Measurements from ENCODE around the gene GAS6. TPM values are rescaled to one million over a fixed set of nuclear protein-coding genes. Genes with fewer than 3 reads are reported as not detected.

The GAS6 gene
- polyA plus RNA-seq, 1 donor, result 48.4 TPM

DNA sequence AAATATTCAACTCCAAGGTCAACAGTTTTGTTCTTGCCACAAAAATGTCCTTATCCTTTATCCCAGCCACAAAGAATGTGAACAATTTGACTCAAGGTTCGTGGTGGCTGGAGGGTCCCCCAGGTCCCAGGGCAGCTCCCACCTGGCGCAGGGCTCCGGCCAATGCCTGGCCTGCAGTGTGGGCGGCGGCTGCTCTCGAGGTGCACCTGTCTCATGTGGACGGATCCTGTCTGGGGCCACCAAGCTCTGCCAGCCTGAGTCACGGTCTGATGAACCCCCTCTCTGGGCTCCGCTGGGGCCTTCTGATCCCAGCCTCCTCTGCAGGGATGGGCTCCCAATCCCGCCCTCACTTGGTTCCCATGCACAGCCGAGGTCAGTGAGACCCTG lies 49.4 kb downstream of the GAS6 start:
- no peak overlapping the region for H3K27ac ChIP-seq (ENCODE audit: low read length)
- WGBS (ENCODE audit: insufficient coverage, low lambda C conversion rate), result no CpG with 5 or more reads among the region's 11 CpGs
- H3K36me3 ChIP-seq (ENCODE audit: control insufficient read depth, insufficient read depth, low read length), result no peaks in the 10 kb centered on the region
- no peaks in the 10 kb centered on the region for H3K9me3 ChIP-seq (ENCODE audit: control insufficient read depth, low read depth, low read length)
- no peaks in the 10 kb centered on the region for H3K4me1 ChIP-seq (ENCODE audit: control insufficient read depth, insufficient read depth, low read length)
- no peak overlapping the region for H3K4me3 ChIP-seq (ENCODE audit: low read length)
- DNase-seq, result no peak
- no peaks in the 10 kb centered on the region for H3K27me3 ChIP-seq (ENCODE audit: control insufficient read depth, insufficient read depth, low read length)

DNA sequence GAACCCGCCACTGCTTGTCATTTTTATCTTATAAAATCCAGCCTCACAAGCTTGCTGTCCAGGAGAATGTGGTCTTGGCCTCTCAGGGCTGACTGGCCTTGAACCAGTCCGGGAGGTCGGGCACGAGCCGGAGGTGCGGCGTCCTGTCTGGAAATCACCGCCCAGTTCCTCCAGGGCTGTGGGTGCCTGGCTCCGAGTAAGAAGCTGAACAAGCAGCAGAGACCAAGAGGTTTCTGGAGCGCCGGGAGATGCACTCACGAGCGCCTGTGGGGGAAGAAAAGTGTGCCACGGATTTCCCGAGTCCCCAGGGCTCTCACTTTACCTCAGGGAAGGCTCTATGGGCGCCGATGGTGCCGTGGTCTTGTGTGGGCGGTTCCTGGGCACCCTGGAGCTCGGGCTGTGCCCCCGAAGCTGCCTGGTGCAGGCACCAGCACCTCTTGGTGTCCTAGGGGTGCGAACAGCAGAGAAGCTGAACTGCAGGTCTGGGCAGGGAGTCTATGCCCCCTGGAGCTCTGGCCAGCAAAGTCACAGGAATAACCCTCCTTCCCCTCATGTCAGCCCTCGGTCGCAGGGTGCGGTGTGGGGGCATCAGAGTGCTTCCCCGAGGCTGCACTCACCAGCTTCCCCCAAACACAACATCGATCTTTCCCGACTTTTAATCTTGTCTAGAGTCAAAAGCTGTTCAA lies 50.0 kb downstream of the GAS6 start:
- Histone ChIP-seq H3K27me3 (ENCODE audit: control insufficient read depth, insufficient read depth, low read length) (no peaks in the 10 kb centered on the region), H3K27ac (ENCODE audit: low read length) (no peak overlapping the region), H3K4me3 (ENCODE audit: low read length) (no peak overlapping the region), H3K9me3 (ENCODE audit: control insufficient read depth, low read depth, low read length) (peaks cover under 1% of the 10 kb centered on the region), H3K4me1 (ENCODE audit: control insufficient read depth, insufficient read depth, low read length) (no peaks in the 10 kb centered on the region), H3K36me3 (ENCODE audit: control insufficient read depth, insufficient read depth, low read length) (no peaks in the 10 kb centered on the region)
- WGBS (ENCODE audit: insufficient coverage, low lambda C conversion rate), result no CpG with 5 or more reads among the region's 28 CpGs
- no peak for DNase-seq

DNA sequence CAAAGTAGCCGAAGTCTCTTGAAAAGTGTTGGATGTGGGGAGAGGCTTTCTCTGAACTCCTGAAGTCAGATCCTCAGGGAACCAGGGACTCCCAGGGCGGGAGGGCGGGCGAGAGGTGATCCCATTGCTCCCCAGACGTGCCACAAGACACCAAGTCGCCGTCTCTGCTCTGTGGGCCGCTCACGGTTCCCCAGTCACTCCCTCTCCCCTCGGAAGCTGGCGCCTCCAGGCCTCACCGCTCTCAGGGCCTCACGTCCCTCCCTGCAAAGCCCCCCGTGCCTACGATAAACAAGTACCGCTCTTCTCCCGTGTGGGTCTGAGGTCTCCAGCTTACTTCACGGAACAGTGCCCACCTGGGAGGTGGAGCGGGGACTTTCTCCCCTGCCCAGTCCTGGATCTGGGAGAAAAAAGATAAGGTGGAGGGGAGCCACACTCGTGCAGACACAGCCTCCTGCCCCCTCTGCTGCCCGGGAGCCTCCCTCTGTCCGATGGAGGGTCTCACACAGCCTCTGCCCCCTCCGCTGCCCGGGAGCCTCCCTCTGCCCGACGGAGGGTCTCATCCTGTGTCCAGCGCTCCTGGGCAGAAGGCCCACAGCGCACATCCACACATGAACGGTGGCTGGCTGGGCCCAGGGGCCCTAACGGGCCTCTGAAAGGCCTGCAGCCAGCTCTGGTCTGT lies 50.7 kb downstream of the GAS6 start:
- no peak overlapping the region for H3K27ac ChIP-seq (ENCODE audit: low read length)
- WGBS (ENCODE audit: insufficient coverage, low lambda C conversion rate), result no CpG with 5 or more reads among the region's 30 CpGs

DNA sequence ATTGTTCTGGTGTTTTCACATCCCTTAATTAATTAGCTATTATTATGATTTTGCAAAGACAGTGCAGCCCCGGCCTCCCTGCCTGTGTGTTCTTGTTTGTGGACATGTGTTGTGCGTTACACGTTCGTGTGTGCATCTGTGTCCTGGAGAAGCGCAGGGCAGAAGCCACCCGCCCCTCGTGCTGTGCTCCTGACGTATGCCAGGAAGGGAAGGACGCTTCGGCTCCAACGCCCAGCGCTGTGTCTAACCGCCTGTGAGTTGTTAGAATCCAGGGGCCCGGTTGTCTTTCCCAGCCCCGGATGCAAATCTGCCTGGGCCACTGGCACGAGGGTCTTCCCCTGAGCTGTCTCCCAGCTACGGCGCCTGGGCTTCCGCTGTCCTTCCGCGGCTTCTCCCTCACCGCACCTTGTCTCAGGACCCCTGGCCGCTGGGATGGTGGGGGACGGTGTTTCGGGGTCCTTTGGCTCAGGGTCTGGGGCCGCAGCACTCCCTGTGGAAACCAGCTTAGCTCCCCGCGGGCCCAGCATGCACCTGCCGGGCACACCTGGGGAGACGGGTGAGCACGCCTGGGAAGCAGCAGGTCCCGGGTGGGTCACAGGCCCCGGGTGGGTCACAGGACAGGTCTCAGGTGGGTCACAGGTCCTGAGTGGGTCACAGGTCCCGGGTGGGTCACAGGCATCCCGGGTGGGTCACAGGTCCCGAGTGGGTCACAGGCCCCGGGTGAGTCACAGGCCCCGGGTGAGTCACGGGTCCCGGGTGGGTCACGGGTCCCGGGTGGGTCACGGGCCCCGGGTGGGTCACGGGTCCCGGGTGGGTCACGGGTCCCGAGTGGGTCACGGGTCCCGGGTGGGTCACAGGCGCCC lies 51.5 kb downstream of the GAS6 start:
- no peak overlapping the region for H3K27ac ChIP-seq (ENCODE audit: low read length)
- WGBS (ENCODE audit: insufficient coverage, low lambda C conversion rate), result 80% methylated on average over 2 of the region's 51 CpGs

More for the DNA sequence above, 50.7 kb downstream of the GAS6 start:
- Histone ChIP-seq H3K4me1 (ENCODE audit: control insufficient read depth, insufficient read depth, low read length) (no peaks in the 10 kb centered on the region), H3K27me3 (ENCODE audit: control insufficient read depth, insufficient read depth, low read length) (no peaks in the 10 kb centered on the region), H3K9me3 (ENCODE audit: control insufficient read depth, low read depth, low read length) (peaks cover 7% of the 10 kb centered on the region), H3K4me3 (ENCODE audit: low read length) (no peak overlapping the region), H3K36me3 (ENCODE audit: control insufficient read depth, insufficient read depth, low read length) (no peaks in the 10 kb centered on the region)
- no peak for DNase-seq

DNA sequence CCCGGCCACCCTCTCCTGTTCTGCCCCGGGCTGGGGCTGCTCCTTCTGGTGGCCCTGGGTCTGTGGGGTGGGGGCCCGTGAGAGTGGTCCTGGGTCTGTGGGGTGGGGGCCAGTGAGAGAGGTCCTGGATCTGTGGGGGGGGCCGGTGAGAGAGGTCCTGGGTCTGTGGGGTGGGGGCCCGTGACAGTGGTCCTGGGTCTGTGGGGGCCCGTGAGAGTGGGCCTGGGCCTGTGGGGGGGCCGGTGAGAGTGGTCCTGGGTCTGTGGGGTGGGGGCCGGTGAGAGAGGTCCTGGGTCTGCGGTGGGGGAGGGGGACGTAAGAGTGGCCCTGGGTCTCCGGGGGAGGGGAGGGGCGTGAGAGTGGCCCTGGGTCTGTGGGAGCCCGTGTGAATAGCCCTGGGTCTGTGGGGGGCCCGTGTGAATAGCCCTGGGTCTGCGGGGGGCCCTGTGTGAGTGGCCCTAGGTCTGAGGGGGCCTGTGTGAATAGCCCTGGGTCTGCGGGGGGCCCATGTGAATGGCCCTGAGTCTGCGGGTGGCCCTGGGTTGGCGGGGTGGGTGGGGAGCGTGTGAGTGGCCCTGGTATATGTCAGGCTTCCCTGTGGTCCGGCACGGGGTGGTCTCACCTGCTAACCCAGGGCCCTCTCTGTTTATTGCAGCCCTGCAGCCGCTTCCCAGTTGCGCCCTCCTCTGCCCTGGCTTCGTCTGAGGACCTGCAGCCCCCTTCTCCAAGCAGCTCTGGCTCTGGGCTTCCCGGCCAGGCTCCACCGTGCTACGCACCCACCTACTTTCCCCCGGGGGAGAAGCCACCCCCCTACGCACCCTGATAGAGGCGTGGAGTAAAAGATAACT lies 52.6 kb downstream of the GAS6 start:
- Histone ChIP-seq H3K36me3 (ENCODE audit: control insufficient read depth, insufficient read depth, low read length) (no peaks in the 10 kb centered on the region), H3K4me1 (ENCODE audit: control insufficient read depth, insufficient read depth, low read length) (no peaks in the 10 kb centered on the region), H3K9me3 (ENCODE audit: control insufficient read depth, low read depth, low read length) (peaks cover 26% of the 10 kb centered on the region), H3K4me3 (ENCODE audit: low read length) (no peak overlapping the region), H3K27ac (ENCODE audit: low read length) (no peak overlapping the region), H3K27me3 (ENCODE audit: control insufficient read depth, insufficient read depth, low read length) (no peaks in the 10 kb centered on the region)
- DNase-seq, result no peak
- no CpG with 5 or more reads among the region's 30 CpGs for WGBS (ENCODE audit: insufficient coverage, low lambda C conversion rate)

More for the DNA sequence above, 51.5 kb downstream of the GAS6 start:
- Histone ChIP-seq H3K36me3 (ENCODE audit: control insufficient read depth, insufficient read depth, low read length) (no peaks in the 10 kb centered on the region), H3K9me3 (ENCODE audit: control insufficient read depth, low read depth, low read length) (peaks cover 15% of the 10 kb centered on the region), H3K4me3 (ENCODE audit: low read length) (no peak overlapping the region), H3K4me1 (ENCODE audit: control insufficient read depth, insufficient read depth, low read length) (no peaks in the 10 kb centered on the region), H3K27me3 (ENCODE audit: control insufficient read depth, insufficient read depth, low read length) (no peaks in the 10 kb centered on the region)
- DNase-seq, result no peak

DNA sequence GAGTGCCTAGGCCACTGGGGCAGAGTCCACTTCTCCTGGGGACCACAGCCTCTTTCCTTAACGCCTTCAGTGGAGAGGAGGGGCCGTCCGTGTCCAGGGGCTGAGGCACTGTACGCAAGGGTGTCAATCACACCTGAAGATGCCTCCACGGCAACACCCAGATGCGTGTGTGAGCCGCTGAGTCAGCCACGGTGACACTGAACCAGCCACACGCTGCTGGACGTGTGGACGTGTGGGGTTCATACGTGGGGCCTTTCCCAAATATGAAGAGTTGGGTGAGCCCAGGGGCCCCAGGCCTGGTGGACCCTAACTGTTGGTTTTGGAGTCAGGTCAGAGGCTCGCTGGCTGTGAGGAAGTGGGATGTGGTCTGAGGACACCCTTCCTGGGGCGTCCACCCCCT lies 53.2 kb downstream of the GAS6 start:
- H3K4me1 ChIP-seq (ENCODE audit: control insufficient read depth, insufficient read depth, low read length), result no peaks in the 10 kb centered on the region
- DNase-seq, result no peak
- H3K27me3 ChIP-seq (ENCODE audit: control insufficient read depth, insufficient read depth, low read length), result no peaks in the 10 kb centered on the region
- 100% methylated on average over 1 of the region's 14 CpGs for WGBS (ENCODE audit: insufficient coverage, low lambda C conversion rate)
- H3K36me3 ChIP-seq (ENCODE audit: control insufficient read depth, insufficient read depth, low read length), result no peaks in the 10 kb centered on the region
- no peak overlapping the region for H3K4me3 ChIP-seq (ENCODE audit: low read length)
- H3K9me3 ChIP-seq (ENCODE audit: control insufficient read depth, low read depth, low read length), result peaks cover 26% of the 10 kb centered on the region
- no peak overlapping the region for H3K27ac ChIP-seq (ENCODE audit: low read length)

DNA sequence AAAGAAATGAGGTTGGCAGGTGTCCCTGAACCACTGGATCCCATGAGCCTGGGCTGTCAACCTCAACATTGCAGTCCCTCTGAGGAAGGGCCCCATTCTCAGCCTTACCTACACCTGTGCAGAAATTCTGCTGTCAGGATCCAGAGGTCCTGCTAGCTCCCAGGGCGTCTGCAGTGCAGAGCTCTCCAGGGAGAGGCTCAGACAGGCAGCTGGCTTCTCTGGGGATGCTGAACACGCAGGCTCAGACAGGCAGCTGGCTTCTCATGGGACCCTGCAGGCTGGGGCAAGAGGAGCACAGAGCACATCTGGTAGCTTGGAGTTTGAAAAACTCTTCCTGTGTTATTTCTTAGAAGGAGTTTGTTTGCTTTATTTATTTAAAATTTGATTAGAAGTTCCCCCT lies 53.9 kb downstream of the GAS6 start:
- no peak overlapping the region for H3K27ac ChIP-seq (ENCODE audit: low read length)
- WGBS (ENCODE audit: insufficient coverage, low lambda C conversion rate), result no CpG with 5 or more reads among the region's 2 CpGs

DNA sequence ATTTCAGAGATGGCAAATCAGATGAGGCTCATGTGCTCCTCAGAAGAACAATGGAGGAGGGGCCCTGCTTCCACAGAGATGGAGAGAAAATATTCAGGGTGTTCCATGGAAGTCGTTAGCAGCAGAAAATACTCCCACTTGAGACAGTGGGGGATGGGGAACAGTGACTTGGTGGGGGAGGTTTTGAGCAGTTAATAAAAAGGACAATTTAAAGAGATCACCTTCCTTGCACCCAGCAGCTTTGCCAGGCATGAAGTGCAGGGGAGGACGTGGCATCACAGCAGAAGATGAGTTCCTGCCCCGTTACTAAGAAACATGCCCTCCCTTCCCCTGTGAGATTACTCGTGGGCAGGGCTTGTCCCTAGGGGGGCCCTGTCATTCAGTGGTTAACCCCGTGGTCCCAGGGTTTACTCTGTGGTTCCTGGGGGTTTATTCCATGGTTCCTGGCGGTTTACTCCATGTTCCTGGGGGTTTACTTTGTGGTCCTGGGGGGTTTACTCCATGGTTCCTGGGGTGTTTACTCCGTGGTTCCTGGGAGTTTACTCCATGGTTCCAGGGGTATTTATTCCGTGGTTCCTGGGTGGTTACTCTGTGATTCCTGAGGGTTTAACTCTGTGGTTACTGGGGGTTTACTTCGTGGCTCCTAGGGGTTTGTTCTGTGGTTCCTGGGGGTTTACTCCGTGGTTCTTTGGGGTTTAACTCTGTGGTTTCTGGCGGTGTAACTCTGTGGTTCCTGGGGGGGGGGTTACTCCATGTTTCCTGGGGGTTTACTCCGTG lies 55.6 kb downstream of the GAS6 start:
- no peaks in the 10 kb centered on the region for H3K27me3 ChIP-seq (ENCODE audit: control insufficient read depth, insufficient read depth, low read length)
- no peaks in the 10 kb centered on the region for H3K36me3 ChIP-seq (ENCODE audit: control insufficient read depth, insufficient read depth, low read length)
- peaks cover 26% of the 10 kb centered on the region for H3K9me3 ChIP-seq (ENCODE audit: control insufficient read depth, low read depth, low read length)
- no peak overlapping the region for H3K27ac ChIP-seq (ENCODE audit: low read length)
- WGBS (ENCODE audit: insufficient coverage, low lambda C conversion rate), result 86% methylated on average over 1 of the region's 12 CpGs
- H3K4me1 ChIP-seq (ENCODE audit: control insufficient read depth, insufficient read depth, low read length), result no peaks in the 10 kb centered on the region
- DNase-seq, result no peak
- H3K4me3 ChIP-seq (ENCODE audit: low read length), result no peak overlapping the region

More for the DNA sequence above, 53.9 kb downstream of the GAS6 start:
- no peak for DNase-seq
- peaks cover 26% of the 10 kb centered on the region for H3K9me3 ChIP-seq (ENCODE audit: control insufficient read depth, low read depth, low read length)
- H3K36me3 ChIP-seq (ENCODE audit: control insufficient read depth, insufficient read depth, low read length), result no peaks in the 10 kb centered on the region
- H3K27me3 ChIP-seq (ENCODE audit: control insufficient read depth, insufficient read depth, low read length), result no peaks in the 10 kb centered on the region
- no peak overlapping the region for H3K4me3 ChIP-seq (ENCODE audit: low read length)
- no peaks in the 10 kb centered on the region for H3K4me1 ChIP-seq (ENCODE audit: control insufficient read depth, insufficient read depth, low read length)

DNA sequence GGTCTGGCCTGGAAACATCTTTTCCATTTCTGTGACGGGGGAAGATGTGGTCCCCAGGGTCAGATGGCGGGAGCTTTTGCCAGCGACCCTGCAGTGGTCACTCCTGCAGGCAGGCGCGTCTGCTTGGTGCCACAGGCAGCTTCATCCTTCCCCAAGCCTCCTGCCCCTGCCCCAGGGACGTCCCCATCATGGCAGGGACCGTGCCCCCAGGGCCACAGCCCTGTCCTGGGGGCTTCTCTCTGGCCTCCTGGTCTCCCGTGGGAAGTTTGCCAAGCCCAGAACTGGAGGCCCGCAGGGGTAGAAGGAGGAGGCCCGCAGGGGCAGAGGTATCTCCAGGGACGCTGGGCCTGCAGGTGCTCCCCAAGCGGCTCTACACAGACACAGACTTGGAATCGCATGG lies 57.4 kb downstream of the GAS6 start:
- H3K27me3 ChIP-seq (ENCODE audit: control insufficient read depth, insufficient read depth, low read length), result no peaks in the 10 kb centered on the region
- peaks cover 26% of the 10 kb centered on the region for H3K9me3 ChIP-seq (ENCODE audit: control insufficient read depth, low read depth, low read length)
- no peak for DNase-seq
- no peaks in the 10 kb centered on the region for H3K36me3 ChIP-seq (ENCODE audit: control insufficient read depth, insufficient read depth, low read length)
- H3K27ac ChIP-seq (ENCODE audit: low read length), result no peak overlapping the region
- H3K4me1 ChIP-seq (ENCODE audit: control insufficient read depth, insufficient read depth, low read length), result no peaks in the 10 kb centered on the region
- H3K4me3 ChIP-seq (ENCODE audit: low read length), result no peak overlapping the region
- no CpG with 5 or more reads among the region's 13 CpGs for WGBS (ENCODE audit: insufficient coverage, low lambda C conversion rate)

Data from large intestine (tissue), 3 donors.